Left lung (tissue), 10 donors: Measurements from ENCODE around the gene HAUS8. TPM values are rescaled to one million over a fixed set of nuclear protein-coding genes. Genes with fewer than 3 reads are reported as not detected.
A peak's percentile ranks its signal among the peaks of the same experiment; 100 is the strongest.

ENCODE experiments used
- ATAC-seq: fragments of 200-7000 bp; cut with Tn5 transposase; one replicate; pipeline ENCODE4 v1.9.1; 2020; ENCODE audit warnings: moderate library complexity
- DNase-seq, 4 donors: peaks; one replicate each; pipeline ENCODE4 v3.0.0-alpha.2; 2013 to 2020
- H3K27ac ChIP-seq, 2 donors: fragments of 200-600 bp; sonication (generic) in 1 of 2; one replicate each; pipeline versions ENCODE4 v1.5.0 to v1.8.0; 2020 to 2021
- H3K27me3 ChIP-seq, 2 donors: fragments of 200-600 bp; sonication (generic) in 1 of 2; one replicate each; pipeline versions ENCODE4 v1.5.0 to v1.8.0; 2020 to 2021
- H3K36me3 ChIP-seq, 2 donors: fragments of 200-600 bp; sonication (generic) in 1 of 2; one replicate each; pipeline versions ENCODE4 v1.5.0 to v1.8.0; 2020 to 2021
- H3K4me1 ChIP-seq, 2 donors: fragments of 200-600 bp; one replicate each; pipeline ENCODE4 v1.8.0; 2021
- H3K4me3 ChIP-seq, 2 donors: fragments of 200-600 bp; sonication (generic) in 1 of 2; one replicate each; pipeline versions ENCODE4 v1.5.0 to v1.8.0; 2020 to 2021; ENCODE audit warnings: mild to moderate bottlenecking in 1 of 2
- H3K9me3 ChIP-seq, 2 donors: fragments of 200-600 bp; sonication (generic) in 1 of 2; one replicate each; pipeline versions ENCODE4 v1.5.0 to v1.8.0; 2020 to 2021
- CTCF ChIP-seq, 2 donors: fragments of 200-600 bp; sonication (generic) in 1 of 2; IDR thresholded peaks; one replicate each; pipeline versions ENCODE4 v1.5.0 to v1.8.0; 2021; ENCODE audit warnings: antibody characterized with exemption in 2 of 2
- intact Hi-C, 2 donors: fragments of 100-400 bp; cut with DNase I; formaldehyde crosslinking; loops; one replicate each; pipeline versions ENCODE4 v1.11.2 to v1.14.2; 2022
- polyA plus RNA-seq, 6 donors: library from polyadenylated mRNA; unstranded; fragments of 120-200 nt; gene quantifications; one replicate each; pipeline ENCODE4 v1.2.1, GENCODE V29; 2013; ENCODE audit not compliant: insufficient read length in 6 of 6
- total RNA-seq, 2 donors: library from RNA; stranded (reverse); fragmentation: NEBNext Ultra II Directional; extraction: Animal tissue kit (Norgen Biotek cat#: 25700); gene quantifications; one replicate each; pipeline ENCODE4 v1.2.1, GENCODE V29; 2021
- donor health status: DM: no; HTN: yes; CAD: no.
- donor health status: DM: no; HTN: no; CAD: no.

HAUS8 gene
- total and polyA plus RNA-seq, 8 donors: 8.4 to 15.2 (median 12.7) TPM

- H3K4me1 ChIP-seq: no peaks in the 10 kb centered on the region
- DNase-seq (peak in 1 of 4 donors; percentile 5), ATAC-seq (peak; percentile 37)
- no peak overlapping the region for H3K4me3 ChIP-seq
- H3K27ac ChIP-seq: no peak overlapping the region
- H3K36me3 ChIP-seq: peaks cover 0 to 46% of the 10 kb centered on the region in 2 donors
- no peak for TF ChIP-seq CTCF (IDR thresholded peaks at IDR 0.05)
- H3K9me3 ChIP-seq: peaks cover 0 to 15% of the 10 kb centered on the region in 2 donors
- H3K27me3 ChIP-seq: no peaks in the 10 kb centered on the region
- intact Hi-C loops: loop anchor here in 1 of 2 donors (10.0 kb wide), 1 partner anchor 214 kb away; no protein-coding TSS in a partner anchor
Measured at GRCh38 chr19:17060802-17061201, 14.4 kb downstream of the HAUS8 start.

- Histone ChIP-seq H3K36me3 (peaks cover 0 to 71% of the 10 kb centered on the region in 2 donors), H3K27ac (no peak overlapping the region), H3K27me3 (no peaks in the 10 kb centered on the region), H3K4me1 (no peaks in the 10 kb centered on the region), H3K4me3 (no peak overlapping the region), H3K9me3 (peaks cover 0 to 15% of the 10 kb centered on the region in 2 donors)
- no peak for ATAC-seq
- intact Hi-C loops: no loop called here
- TF ChIP-seq CTCF (IDR thresholded peaks at IDR 0.05): no peak
- no peak for DNase-seq
Measured at GRCh38 chr19:17058236-17058635, 17.0 kb downstream of the HAUS8 start.

GRCh38 chr19:17055636-17056035 lies 19.6 kb downstream of the HAUS8 start:
- peaks cover 0 to 15% of the 10 kb centered on the region in 2 donors for H3K9me3 ChIP-seq
- intact Hi-C loops: no loop called here
- no peak for DNase-seq
- H3K4me1 ChIP-seq: no peaks in the 10 kb centered on the region
- H3K36me3 ChIP-seq: peaks cover 0 to 86% of the 10 kb centered on the region in 2 donors
- no peak overlapping the region for H3K27ac ChIP-seq
- no peak overlapping the region for H3K4me3 ChIP-seq
- H3K27me3 ChIP-seq: no peaks in the 10 kb centered on the region
- no peak for TF ChIP-seq CTCF (IDR thresholded peaks at IDR 0.05)
- no peak for ATAC-seq

- intact Hi-C loops: loop anchor here in 1 of 2 donors (5.0 kb wide), 1 partner anchor 282 kb away; no protein-coding TSS in a partner anchor
Measured at GRCh38 chr19:17054746-17055145, 20.5 kb downstream of the HAUS8 start.

GRCh38 chr19:17052439-17052838 lies 22.8 kb downstream of the HAUS8 start:
- DNase-seq (peak in 2 of 4 donors; percentile 11 to 41), ATAC-seq (peak; percentile 78)
- Histone ChIP-seq H3K4me1 (no peaks in the 10 kb centered on the region), H3K27me3 (no peaks in the 10 kb centered on the region), H3K9me3 (no peaks in the 10 kb centered on the region), H3K27ac (no peak overlapping the region), H3K36me3 (peaks cover 0 to 83% of the 10 kb centered on the region in 2 donors), H3K4me3 (no peak overlapping the region)
- intact Hi-C loops: loop anchor here in 1 of 2 donors (5.0 kb wide), 1 partner anchor 280 kb away; no protein-coding TSS in a partner anchor
- peak; percentile 48 to 65 for TF ChIP-seq CTCF (IDR thresholded peaks at IDR 0.05)

More at GRCh38 chr19:17054746-17055145, 20.5 kb downstream of the HAUS8 start:
- Histone ChIP-seq H3K4me3 (no peak overlapping the region), H3K36me3 (peaks cover 0 to 93% of the 10 kb centered on the region in 2 donors), H3K27me3 (no peaks in the 10 kb centered on the region), H3K9me3 (peaks cover 0 to 15% of the 10 kb centered on the region in 2 donors), H3K27ac (no peak overlapping the region), H3K4me1 (no peaks in the 10 kb centered on the region)
- no peak for DNase-seq
- no peak for ATAC-seq
- no peak for TF ChIP-seq CTCF (IDR thresholded peaks at IDR 0.05)
